ENCODE measurements around the gene ADARB2. TPM values are rescaled to one million over a fixed set of nuclear protein-coding genes. Genes with fewer than 3 reads are reported as not detected.
A peak's percentile ranks its signal among the peaks of the same experiment; 100 is the strongest.

Gene ADARB2
- 1.6 and 1.8 TPM in 2 replicates for total RNA-seq
- long read RNA-seq, partial matches to known transcripts: 3 of 7 reads
- long read RNA-seq, other reads (novel, unspliced or antisense): 4 of 7 reads

DNA sequence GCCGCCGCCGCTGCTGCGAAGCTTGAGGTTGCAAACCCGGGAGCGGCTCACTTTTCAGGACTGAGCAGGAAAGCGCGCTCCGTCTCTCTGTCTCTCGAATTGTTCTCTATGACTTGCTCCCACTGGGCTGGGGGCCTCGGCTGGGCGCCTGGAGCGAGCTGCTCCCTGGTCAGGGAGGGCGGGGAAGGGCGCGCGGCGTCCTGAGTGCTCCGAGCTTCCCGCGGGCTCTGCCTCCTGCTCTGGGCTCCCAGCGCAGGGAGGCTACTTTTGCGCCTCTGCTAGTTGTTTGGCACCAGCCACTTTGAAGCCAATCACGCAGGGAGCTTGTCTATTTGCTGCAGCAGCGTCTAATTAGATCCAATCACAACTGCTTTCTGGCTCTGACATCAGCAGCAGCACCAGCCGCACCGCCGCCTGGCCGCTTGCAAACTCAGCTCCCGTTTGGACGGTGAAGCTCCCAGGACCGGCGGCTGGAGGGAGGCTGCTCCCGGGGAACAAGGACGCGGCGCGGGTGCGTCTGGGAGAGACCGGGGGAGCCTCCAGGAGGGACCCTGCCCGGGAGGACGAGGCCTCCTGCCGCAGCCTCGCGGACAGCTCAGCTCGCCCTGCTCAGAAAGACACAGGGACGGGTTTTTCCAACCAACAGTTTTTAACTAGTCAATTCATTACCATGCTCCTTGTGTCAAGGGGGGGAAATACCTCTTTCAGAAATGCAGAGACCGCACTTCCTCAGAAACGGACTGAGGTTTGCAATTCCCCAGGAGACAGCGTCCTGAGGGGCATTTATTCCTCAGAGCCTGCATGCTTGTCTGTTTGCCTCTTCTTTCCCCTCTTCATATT lies at the start of gene ADARB2:
ADARB2 (minus strand) TSS at position 304 of the 840 bp plus-strand sequence.
- peak; percentile 67 for DNase-seq (ENCODE audit: low read depth, low spot score)
- Mint-ChIP-seq H3K4me1 (peaks cover 18% of the 10 kb centered on the region), H3K36me3 (ENCODE audit: low read depth) (no peaks in the 10 kb centered on the region), H3K9me3 (no peaks in the 10 kb centered on the region), H3K27me3 (ENCODE audit: low read depth) (peaks cover 90% of the 10 kb centered on the region), H3K4me3 (peak within 1 kb of the TSS; percentile 92), H3K27ac (ENCODE audit: unreplicated experiment) (no peak within 1 kb of the TSS)
- TF ChIP-seq, protein P1, sequence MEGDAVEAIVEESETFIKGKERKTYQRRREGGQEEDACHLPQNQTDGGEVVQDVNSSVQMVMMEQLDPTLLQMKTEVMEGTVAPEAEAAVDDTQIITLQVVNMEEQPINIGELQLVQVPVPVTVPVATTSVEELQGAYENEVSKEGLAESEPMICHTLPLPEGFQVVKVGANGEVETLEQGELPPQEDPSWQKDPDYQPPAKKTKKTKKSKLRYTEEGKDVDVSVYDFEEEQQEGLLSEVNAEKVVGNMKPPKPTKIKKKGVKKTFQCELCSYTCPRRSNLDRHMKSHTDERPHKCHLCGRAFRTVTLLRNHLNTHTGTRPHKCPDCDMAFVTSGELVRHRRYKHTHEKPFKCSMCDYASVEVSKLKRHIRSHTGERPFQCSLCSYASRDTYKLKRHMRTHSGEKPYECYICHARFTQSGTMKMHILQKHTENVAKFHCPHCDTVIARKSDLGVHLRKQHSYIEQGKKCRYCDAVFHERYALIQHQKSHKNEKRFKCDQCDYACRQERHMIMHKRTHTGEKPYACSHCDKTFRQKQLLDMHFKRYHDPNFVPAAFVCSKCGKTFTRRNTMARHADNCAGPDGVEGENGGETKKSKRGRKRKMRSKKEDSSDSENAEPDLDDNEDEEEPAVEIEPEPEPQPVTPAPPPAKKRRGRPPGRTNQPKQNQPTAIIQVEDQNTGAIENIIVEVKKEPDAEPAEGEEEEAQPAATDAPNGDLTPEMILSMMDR (conservative IDR thresholded peaks at IDR 0.05): no peak

DNA sequence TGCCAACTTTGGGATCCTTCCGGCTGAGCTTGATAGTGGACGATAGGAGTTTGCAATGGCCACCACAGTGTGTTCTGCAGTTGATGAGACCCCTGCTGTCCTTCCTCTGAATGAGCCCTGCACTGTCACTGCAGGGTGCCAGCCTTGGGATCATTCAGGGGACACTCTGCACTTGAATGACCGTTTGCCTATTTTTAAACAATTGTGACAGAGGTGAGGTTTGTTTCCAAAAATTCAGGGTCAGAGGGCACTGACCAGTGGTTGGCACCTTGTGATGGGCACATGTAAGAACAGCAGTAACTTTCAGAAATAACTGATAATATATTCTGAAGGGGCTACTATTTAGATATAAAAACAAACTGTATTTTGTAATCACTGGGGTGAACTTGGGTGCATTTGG lies 48.5 kb upstream of the ADARB2 start:
- DNase-seq (ENCODE audit: low read depth, low spot score): no peak
- TF ChIP-seq, protein P1 (conservative IDR thresholded peaks at IDR 0.05): no peak
- H3K9me3 Mint-ChIP-seq: no peaks in the 10 kb centered on the region
- H3K4me3 Mint-ChIP-seq: no peak overlapping the region
- H3K36me3 Mint-ChIP-seq (ENCODE audit: low read depth): no peaks in the 10 kb centered on the region
- no peaks in the 10 kb centered on the region for H3K4me1 Mint-ChIP-seq
- H3K27me3 Mint-ChIP-seq (ENCODE audit: low read depth): peaks cover 12% of the 10 kb centered on the region
- H3K27ac Mint-ChIP-seq (ENCODE audit: unreplicated experiment): no peak overlapping the region

DNA sequence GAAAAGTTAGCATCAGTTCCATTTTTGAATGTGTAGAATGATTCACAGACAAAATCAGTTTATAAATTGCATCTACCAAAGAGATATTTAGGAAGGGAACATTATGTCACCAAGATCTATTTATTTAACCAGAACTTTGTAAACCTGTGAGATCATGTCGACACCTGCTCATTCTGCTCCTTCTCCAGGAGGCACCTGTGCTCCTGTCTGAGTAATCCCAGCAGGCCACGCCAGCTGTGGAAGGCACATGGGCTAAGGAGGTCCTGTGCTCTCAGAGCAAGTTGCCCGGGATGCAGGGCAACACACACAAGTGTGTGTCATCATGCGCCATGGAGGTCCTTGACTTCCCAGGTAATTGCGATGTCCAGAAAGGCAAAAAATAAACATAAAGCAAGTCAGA lies 45.5 kb upstream of the ADARB2 start:
- Mint-ChIP-seq H3K9me3 (no peaks in the 10 kb centered on the region), H3K27ac (ENCODE audit: unreplicated experiment) (no peak overlapping the region), H3K4me3 (no peak overlapping the region), H3K4me1 (no peaks in the 10 kb centered on the region), H3K27me3 (ENCODE audit: low read depth) (peaks cover 12% of the 10 kb centered on the region), H3K36me3 (ENCODE audit: low read depth) (no peaks in the 10 kb centered on the region)
- TF ChIP-seq, protein P1 (conservative IDR thresholded peaks at IDR 0.05): no peak
- no peak for DNase-seq (ENCODE audit: low read depth, low spot score)

DNA sequence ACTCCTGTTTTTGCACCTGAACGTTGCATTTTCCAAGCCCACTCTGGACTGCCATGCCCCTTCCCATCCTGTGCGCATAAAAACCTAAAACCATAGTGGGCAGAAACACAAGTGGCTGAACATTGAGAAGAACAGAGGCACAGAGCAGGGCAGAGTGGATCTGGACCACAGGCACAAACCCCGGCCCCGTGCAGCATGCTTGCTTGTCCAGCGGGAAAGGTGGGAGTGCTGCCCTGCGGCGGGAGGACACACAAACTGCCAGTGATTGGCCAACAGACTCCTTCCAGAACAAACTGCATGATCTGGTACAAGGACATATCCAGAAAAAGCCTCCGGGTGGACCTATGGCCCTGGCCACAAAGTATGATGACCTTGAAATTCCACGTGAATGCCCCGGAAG lies 42.5 kb upstream of the ADARB2 start:
- Mint-ChIP-seq H3K9me3 (no peaks in the 10 kb centered on the region), H3K4me1 (no peaks in the 10 kb centered on the region), H3K27me3 (ENCODE audit: low read depth) (peaks cover 12% of the 10 kb centered on the region), H3K4me3 (no peak overlapping the region), H3K36me3 (ENCODE audit: low read depth) (no peaks in the 10 kb centered on the region), H3K27ac (ENCODE audit: unreplicated experiment) (no peak overlapping the region)
- no peak for DNase-seq (ENCODE audit: low read depth, low spot score)
- TF ChIP-seq, protein P1 (conservative IDR thresholded peaks at IDR 0.05): no peak

DNA sequence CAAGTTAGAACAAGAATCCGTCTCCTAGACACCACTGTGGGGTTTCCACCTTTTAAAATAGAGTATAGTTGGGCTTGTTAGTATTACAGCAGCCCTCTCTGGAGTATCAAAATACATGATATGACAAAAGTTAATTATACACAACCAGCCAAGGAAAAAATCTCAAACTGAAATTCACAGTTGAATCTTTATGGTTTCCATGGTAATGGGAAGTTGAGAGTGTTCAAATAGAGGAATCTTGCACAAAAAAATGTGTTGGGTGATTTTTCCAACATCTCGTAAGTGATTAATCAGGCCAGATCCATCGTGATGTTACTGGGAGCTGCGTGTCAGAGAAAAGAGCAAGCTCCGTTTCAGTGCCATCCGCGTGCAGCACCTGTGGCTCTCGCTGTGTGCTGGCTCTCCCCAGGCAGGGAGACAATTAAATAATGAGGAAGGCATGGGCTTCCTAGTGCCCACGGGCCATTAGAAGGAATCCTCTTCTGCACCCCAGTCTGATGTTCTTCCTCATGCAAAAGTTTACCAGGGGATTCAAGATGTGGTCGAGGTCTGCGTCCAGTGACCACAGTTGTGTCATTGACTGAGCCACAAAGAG lies 41.1 kb upstream of the ADARB2 start:
- H3K27me3 Mint-ChIP-seq (ENCODE audit: low read depth): peaks cover 12% of the 10 kb centered on the region
- no peak overlapping the region for H3K27ac Mint-ChIP-seq (ENCODE audit: unreplicated experiment)
- TF ChIP-seq, protein P1 (conservative IDR thresholded peaks at IDR 0.05): no peak

More for the DNA sequence above, 41.1 kb upstream of the ADARB2 start:
- Mint-ChIP-seq H3K9me3 (no peaks in the 10 kb centered on the region), H3K36me3 (ENCODE audit: low read depth) (no peaks in the 10 kb centered on the region), H3K4me1 (no peaks in the 10 kb centered on the region), H3K4me3 (no peak overlapping the region)
- DNase-seq (ENCODE audit: low read depth, low spot score): no peak
